ENCODE data around the gene GSK3A. TPM values are rescaled to one million over a fixed set of nuclear protein-coding genes. Genes with fewer than 3 reads are reported as not detected.

The GSK3A gene
- total RNA-seq, 1 experiment from 2014 or later: 46.0 TPM

- Histone ChIP-seq H3K4me1 (ENCODE audit: control insufficient read depth, insufficient read depth, low read length) (peaks cover 23% of the 10 kb centered on the region), H3K27me3 (ENCODE audit: control insufficient read depth, insufficient read depth, low read length) (no peaks in the 10 kb centered on the region), H3K27ac (ENCODE audit: low read length) (no peak overlapping the region), H3K36me3 (ENCODE audit: control insufficient read depth, insufficient read depth, low read length) (no peaks in the 10 kb centered on the region), H3K9me3 (ENCODE audit: control insufficient read depth, insufficient read depth, low read depth, low read length) (no peaks in the 10 kb centered on the region), H3K4me3 (ENCODE audit: low read depth in 2 of 2, low read length in 2 of 2) (no peak overlapping the region)
- no TSS peak for BruUV-seq (replicated peaks)
- ATAC-seq (no peak), DNase-seq (ENCODE audit: low read depth, low spot score) (no peak)
- intact Hi-C loops (cut with micrococcal nuclease; ENCODE audit: unreplicated experiment) (no loop called here), in situ Hi-C loops (cut with HindIII; ENCODE audit: low pct_unique_long_range_greater_than_20kb, low sequenced_read_pairs) (no loop called here)
- TF ChIP-seq REST (IDR thresholded peaks at IDR 0.05; ENCODE audit: insufficient read depth in 1 of 2, low read depth in 2 of 2, low read length in 1 of 2) (no peak), TCF7L2 (IDR thresholded peaks at IDR 0.05; ENCODE audit: low read depth, low read length) (no peak), CTCF (IDR thresholded peaks at IDR 0.05) (no peak), SIN3A (IDR thresholded peaks at IDR 0.05; ENCODE audit: borderline replicate concordance, insufficient read depth, low read depth, low read length) (no peak), POLR2AphosphoS5 (IDR thresholded peaks at IDR 0.05; ENCODE audit: low read depth, low read length) (no peak)
- CTCF ChIA-PET: no interaction called here
- POLR2A ChIA-PET: no interaction called here
These were observed 31.8 kb upstream of the GSK3A start for GRCh38 chr19:42274065-42274682.

DNA sequence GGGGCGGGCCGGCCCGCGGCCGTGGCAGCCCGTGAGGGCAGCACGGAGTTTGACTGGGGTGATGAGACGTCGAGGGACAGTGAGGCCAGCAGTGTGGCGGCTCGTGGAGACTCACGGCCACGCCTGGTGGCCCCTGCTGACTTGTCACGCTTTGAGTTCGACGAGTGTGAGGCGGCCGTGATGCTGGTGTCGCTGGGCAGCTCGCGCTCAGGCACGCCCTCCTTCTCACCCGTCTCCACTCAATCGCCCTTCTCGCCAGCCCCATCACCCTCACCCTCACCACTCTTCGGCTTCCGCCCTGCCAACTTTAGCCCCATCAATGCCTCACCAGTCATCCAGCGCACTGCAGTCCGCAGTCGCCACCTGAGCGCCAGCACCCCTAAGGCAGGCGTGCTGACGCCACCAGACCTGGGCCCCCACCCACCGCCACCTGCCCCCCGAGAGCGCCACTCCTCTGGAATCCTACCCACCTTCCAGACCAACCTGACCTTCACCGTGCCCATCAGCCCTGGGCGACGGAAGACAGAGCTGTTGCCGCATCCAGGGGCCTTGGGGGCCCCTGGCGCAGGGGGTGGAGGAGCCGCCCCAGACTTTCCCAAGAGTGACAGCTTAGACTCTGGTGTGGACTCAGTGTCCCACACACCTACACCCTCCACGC is 31.1 kb upstream of the GSK3A start:
- in situ Hi-C loops (cut with HindIII; ENCODE audit: low pct_unique_long_range_greater_than_20kb, low sequenced_read_pairs): no loop called here
- H3K9me3 ChIP-seq (ENCODE audit: control insufficient read depth, insufficient read depth, low read depth, low read length): no peaks in the 10 kb centered on the region
- H3K4me1 ChIP-seq (ENCODE audit: control insufficient read depth, insufficient read depth, low read length): peaks cover 16% of the 10 kb centered on the region
- H3K27me3 ChIP-seq (ENCODE audit: control insufficient read depth, insufficient read depth, low read length): no peaks in the 10 kb centered on the region
- H3K27ac ChIP-seq (ENCODE audit: low read length): no peak overlapping the region
- no peak overlapping the region for H3K4me3 ChIP-seq (ENCODE audit: low read depth in 2 of 2, low read length in 2 of 2)
- BruUV-seq (replicated peaks): no TSS peak
- TF ChIP-seq TCF7L2 (IDR thresholded peaks at IDR 0.05; ENCODE audit: low read depth, low read length) (no peak), REST (IDR thresholded peaks at IDR 0.05; ENCODE audit: insufficient read depth in 1 of 2, low read depth in 2 of 2, low read length in 1 of 2) (no peak), SIN3A (IDR thresholded peaks at IDR 0.05; ENCODE audit: borderline replicate concordance, insufficient read depth, low read depth, low read length) (no peak), POLR2AphosphoS5 (IDR thresholded peaks at IDR 0.05; ENCODE audit: low read depth, low read length) (no peak), CTCF (IDR thresholded peaks at IDR 0.05) (no peak)
- POLR2A ChIA-PET: no interaction called here
- intact Hi-C loops (cut with micrococcal nuclease; ENCODE audit: unreplicated experiment): no loop called here
- CTCF ChIA-PET: no interaction called here
- DNase-seq (ENCODE audit: low read depth, low spot score) (no peak), ATAC-seq (no peak)
- H3K36me3 ChIP-seq (ENCODE audit: control insufficient read depth, insufficient read depth, low read length): no peaks in the 10 kb centered on the region

All from Panc1 (cell line).